Measurements from ENCODE around the gene GOLGA6L4.
"Not testable (repeated sequence)": the region's sequence is repeated elsewhere in the genome, so short reads cannot be mapped to it uniquely, and the experiment has no call there.

The GOLGA6L4 gene, protein sequence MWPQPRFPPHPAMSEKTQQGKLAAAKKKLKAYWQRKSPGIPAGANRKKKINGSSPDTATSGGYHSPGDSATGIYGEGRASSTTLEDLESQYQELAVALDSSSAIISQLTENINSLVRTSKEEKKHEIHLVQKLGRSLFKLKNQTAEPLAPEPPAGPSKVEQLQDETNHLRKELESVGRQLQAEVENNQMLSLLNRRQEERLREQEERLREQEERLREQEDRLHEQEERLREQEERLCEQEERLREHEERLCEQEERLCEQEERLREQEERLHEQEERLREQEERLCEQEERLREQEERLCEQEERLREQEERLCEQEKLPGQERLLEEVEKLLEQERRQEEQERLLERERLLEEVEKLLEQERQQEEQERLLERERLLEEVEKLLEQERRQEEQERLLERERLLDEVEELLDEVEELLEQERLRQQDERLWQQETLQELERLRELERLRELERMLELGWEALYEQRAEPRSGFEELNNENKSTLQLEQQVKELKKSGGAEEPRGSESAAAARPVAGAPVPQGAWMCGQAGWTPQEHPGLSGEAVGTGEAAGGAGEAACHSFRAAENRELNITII

GRCh38 chr15:84235573-84235972, at the start of gene GOLGA6L4:
Gene GOLGA6L4, plus strand, starts transcription at chr15:84235773. Its CDS starts 62 bp downstream, at chr15:84235835.
- not testable (repeated sequence) for DNase-seq

- not testable (repeated sequence) for DNase-seq
Measured at GRCh38 chr15:84192982-84193381, 42.6 kb upstream of the GOLGA6L4 start.

DNA sequence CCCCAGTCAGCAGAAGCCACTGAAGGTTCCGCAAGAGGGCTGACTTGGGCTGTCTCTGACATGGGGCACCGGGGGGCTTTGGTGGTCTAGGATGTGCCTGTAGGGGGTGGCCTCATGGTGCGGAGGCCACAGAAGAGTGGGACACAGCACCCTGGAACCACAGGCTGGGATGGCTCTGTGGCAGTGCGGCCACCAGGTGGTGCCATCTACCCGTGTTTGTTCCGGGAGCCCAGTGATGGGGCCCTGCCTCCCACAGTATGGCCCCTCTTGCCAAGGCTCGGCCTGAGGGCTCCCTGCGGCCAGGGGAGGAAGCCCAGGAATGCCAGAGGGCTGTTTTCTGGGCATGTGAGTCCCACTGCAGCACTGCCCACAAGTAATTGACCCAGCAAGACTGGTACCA, 40.0 kb upstream of the GOLGA6L4 start:
- not testable (repeated sequence) for DNase-seq

- DNase-seq: not testable (repeated sequence)
Measured at GRCh38 chr15:84196530-84197188, 38.9 kb upstream of the GOLGA6L4 start.

DNA sequence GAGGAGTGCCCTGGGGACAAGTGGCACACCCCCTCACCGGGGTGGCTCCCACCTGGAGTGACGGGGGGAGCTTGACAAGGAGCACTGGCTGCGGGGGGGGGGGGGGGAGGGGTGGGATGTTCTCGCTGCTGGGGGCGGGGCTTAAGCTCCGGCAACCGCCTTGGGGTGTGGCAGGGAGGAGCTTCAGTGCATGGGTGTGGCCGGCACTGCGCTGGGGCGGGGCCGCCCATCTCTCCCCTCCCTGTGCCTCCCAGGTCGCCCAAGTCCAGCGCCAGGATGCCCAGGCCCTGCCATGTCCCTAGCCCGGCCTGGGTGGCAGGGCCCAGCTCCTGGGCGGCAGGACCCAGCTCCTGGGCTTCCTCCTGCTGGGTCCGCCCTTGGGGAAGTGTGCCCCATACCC, 35.7 kb upstream of the GOLGA6L4 start:
- not testable (repeated sequence) for DNase-seq

- not testable (repeated sequence) for DNase-seq
Measured at GRCh38 chr15:84246441-84246840, 10.9 kb downstream of the GOLGA6L4 start.
